Suprapubic skin (tissue), 4 donors: Measurements from ENCODE around the gene NKAP. TPM values are rescaled to one million over a fixed set of nuclear protein-coding genes. Genes with fewer than 3 reads are reported as not detected.
"Not testable (repeated sequence)": the region's sequence is repeated elsewhere in the genome, so short reads cannot be mapped to it uniquely, and the experiment has no call there.

Experiments used
- DNase-seq, 2 donors: peaks; one replicate each; pipeline ENCODE4 v3.0.0-alpha.2; 2019; ENCODE audit warnings: low spot score in 2 of 2
- H3K27ac ChIP-seq: fragments of 200-600 bp; sonication (generic); one replicate; pipeline ENCODE4 v1.5.1; 2019
- H3K27me3 ChIP-seq: fragments of 200-600 bp; sonication (generic); one replicate; pipeline ENCODE4 v1.5.1; 2019
- H3K36me3 ChIP-seq: fragments of 200-600 bp; sonication (generic); one replicate; pipeline ENCODE4 v1.5.1; 2019
- H3K4me1 ChIP-seq: fragments of 200-600 bp; sonication (generic); one replicate; pipeline ENCODE4 v1.5.1; 2019
- H3K4me3 ChIP-seq: fragments of 200-600 bp; sonication (generic); one replicate; pipeline ENCODE4 v1.5.1; 2019; ENCODE audit warnings: mild to moderate bottlenecking
- H3K9me3 ChIP-seq: fragments of 200-600 bp; sonication (generic); one replicate; pipeline ENCODE4 v1.5.1; 2019
- CTCF ChIP-seq, 2 donors: fragments of 200-600 bp in 1 of 2; fragments of 450-650 bp in 1 of 2; sonication (generic) in 1 of 2; IDR thresholded peaks; one replicate each; pipeline ENCODE4 v1.5.1; 2016 to 2019; ENCODE audit warnings: antibody characterized with exemption in 2 of 2, mild to moderate bottlenecking in 1 of 2, moderate library complexity in 1 of 2
- EP300 ChIP-seq: sonication (generic); formaldehyde crosslinking; IDR thresholded peaks from one replicate; pipeline ENCODE4 v1.6.1; 2017; ENCODE audit warnings: antibody characterized with exemption
- POLR2A ChIP-seq, 2 donors: fragments of 450-650 bp; IDR thresholded peaks; one replicate each; pipeline ENCODE4 v1.6.1; 2017; ENCODE audit warnings: antibody characterized with exemption in 2 of 2, mild to moderate bottlenecking in 2 of 2, moderate library complexity in 2 of 2
- POLR2AphosphoS5 ChIP-seq, 3 donors: sonication (generic); formaldehyde crosslinking; IDR thresholded peaks; one replicate each; pipeline ENCODE4 v1.6.1; 2017; ENCODE audit warnings: antibody characterized with exemption in 3 of 3
- WGBS: methylation state at CpG from one replicate; pipeline ENCODE4 v1.1.5; 2018; 5-methylcytosine and 5-hydroxymethylcytosine counted together
- total RNA-seq, 4 donors: library from RNA; depleted of rRNA; stranded (reverse); fragments of >200 nt; gene quantifications; one replicate each; pipeline ENCODE4 v1.1.0, GENCODE V29; 2016

The NKAP gene
- total RNA-seq, 4 donors from 2014 or later, result 4.0 to 11.7 (median 6.5) TPM

- no peak for TF ChIP-seq POLR2A (IDR thresholded peaks at IDR 0.05)
- TF ChIP-seq EP300, result no peak
- TF ChIP-seq CTCF (IDR thresholded peaks at IDR 0.05), result no peak
- TF ChIP-seq POLR2AphosphoS5 (IDR thresholded peaks at IDR 0.05), result no peak
- H3K27ac ChIP-seq, result no peak overlapping the region
- H3K9me3 ChIP-seq, result no peaks in the 10 kb centered on the region
- no peak overlapping the region for H3K4me3 ChIP-seq
- H3K27me3 ChIP-seq, result no peaks in the 10 kb centered on the region
- H3K4me1 ChIP-seq, result no peaks in the 10 kb centered on the region
- no peak for DNase-seq
- no peaks in the 10 kb centered on the region for H3K36me3 ChIP-seq
- 88% methylated on average over 5 of the region's 5 CpGs for WGBS
Observed at GRCh38 chrX:119971184-119971583, 27.6 kb upstream of the NKAP start.

GRCh38 chrX:119970574-119970973 is 27.0 kb upstream of the NKAP start:
- H3K4me3 ChIP-seq, result no peak overlapping the region
- no peaks in the 10 kb centered on the region for H3K36me3 ChIP-seq
- no peaks in the 10 kb centered on the region for H3K4me1 ChIP-seq
- H3K27me3 ChIP-seq, result no peaks in the 10 kb centered on the region
- 69% methylated on average over 6 of the region's 6 CpGs for WGBS
- no peak for DNase-seq
- no peak overlapping the region for H3K27ac ChIP-seq
- H3K9me3 ChIP-seq, result no peaks in the 10 kb centered on the region
- no peak for TF ChIP-seq POLR2A (IDR thresholded peaks at IDR 0.05)
- no peak for TF ChIP-seq EP300
- no peak for TF ChIP-seq CTCF (IDR thresholded peaks at IDR 0.05)
- TF ChIP-seq POLR2AphosphoS5 (IDR thresholded peaks at IDR 0.05), result no peak

GRCh38 chrX:119966837-119967236 is 23.3 kb upstream of the NKAP start:
- H3K27me3 ChIP-seq, H3K4me3 ChIP-seq, H3K27ac ChIP-seq, DNase-seq, H3K9me3 ChIP-seq, H3K4me1 ChIP-seq, H3K36me3 ChIP-seq: not testable (repeated sequence)
- WGBS, result 85% methylated on average over 1 of the region's 1 CpG

- H3K4me1 ChIP-seq, result no peaks in the 10 kb centered on the region
- no peak for DNase-seq
- H3K27ac ChIP-seq, result no peak overlapping the region
- no peaks in the 10 kb centered on the region for H3K9me3 ChIP-seq
- TF ChIP-seq POLR2A (IDR thresholded peaks at IDR 0.05) (no peak), EP300 (no peak), CTCF (IDR thresholded peaks at IDR 0.05) (no peak), POLR2AphosphoS5 (IDR thresholded peaks at IDR 0.05) (no peak)
- H3K27me3 ChIP-seq, result no peaks in the 10 kb centered on the region
- H3K36me3 ChIP-seq, result no peaks in the 10 kb centered on the region
- no peak overlapping the region for H3K4me3 ChIP-seq
Observed at GRCh38 chrX:119960625-119961024, 17.1 kb upstream of the NKAP start.

- H3K36me3 ChIP-seq, H3K4me1 ChIP-seq, H3K9me3 ChIP-seq, H3K4me3 ChIP-seq, DNase-seq, H3K27me3 ChIP-seq, H3K27ac ChIP-seq: not testable (repeated sequence)
- WGBS, result 91% methylated on average over 19 of the region's 21 CpGs
Observed at GRCh38 chrX:119955807-119956570, 12.4 kb upstream of the NKAP start.

- Histone ChIP-seq H3K4me3 (no peak overlapping the region), H3K27me3 (no peaks in the 10 kb centered on the region), H3K9me3 (no peaks in the 10 kb centered on the region), H3K27ac (no peak overlapping the region), H3K36me3 (no peaks in the 10 kb centered on the region), H3K4me1 (no peaks in the 10 kb centered on the region)
- 66% methylated on average over 3 of the region's 3 CpGs for WGBS
- TF ChIP-seq POLR2AphosphoS5 (IDR thresholded peaks at IDR 0.05), result no peak
- no peak for TF ChIP-seq CTCF (IDR thresholded peaks at IDR 0.05)
- TF ChIP-seq EP300, result no peak
- DNase-seq, result no peak
Observed at GRCh38 chrX:119954374-119954773, 10.8 kb upstream of the NKAP start.
